Colonic mucosa (tissue), 4 donors: ENCODE data around the gene NUDT17. TPM values are rescaled to one million over a fixed set of nuclear protein-coding genes. Genes with fewer than 3 reads are reported as not detected.

Experiments
- DNase-seq: peaks from one replicate; pipeline ENCODE4 v3.0.0-alpha.2; 2020
- H3K27ac ChIP-seq: fragments of 200-600 bp; one replicate; pipeline ENCODE4 v1.8.0; 2021
- H3K27me3 ChIP-seq: fragments of 200-600 bp; one replicate; pipeline ENCODE4 v1.8.0; 2021
- H3K36me3 ChIP-seq: fragments of 200-600 bp; one replicate; pipeline ENCODE4 v1.8.0; 2021
- H3K4me1 ChIP-seq: fragments of 200-600 bp; one replicate; pipeline ENCODE4 v1.8.0; 2021; ENCODE audit warnings: mild to moderate bottlenecking
- H3K4me3 ChIP-seq: fragments of 200-600 bp; one replicate; pipeline ENCODE4 v1.8.0; 2021
- H3K9ac ChIP-seq, 2 donors: one replicate each; pipeline ENCODE4 v1.7.0; 2013; ENCODE audit warnings: control low read depth in 2 of 2, low read depth in 2 of 2, low read length in 2 of 2
- H3K9me3 ChIP-seq: fragments of 200-600 bp; one replicate; pipeline ENCODE4 v1.8.0; 2021
- intact Hi-C: fragments of 100-400 bp; cut with DNase I; formaldehyde crosslinking; loops from one replicate; pipeline ENCODE4 v1.14.1; 2022
- total RNA-seq, 2 donors: library from RNA; stranded (reverse); fragmentation: NEBNext Ultra II Directional in 1 of 2; extraction: Animal tissue kit (Norgen Biotek cat#: 25700) in 1 of 2; gene quantifications; one replicate each; pipeline ENCODE4 v1.2.1, GENCODE V29; 2021
- TF ChIP-seq, protein P1 (sequence below): fragments of 200-600 bp; IDR thresholded peaks from one replicate; pipeline ENCODE4 v1.8.0; 2022; ENCODE audit warnings: antibody characterized with exemption, mild to moderate bottlenecking
- donor health status: healthy.
- donor health status: DM: no; HTN: no; CAD: no.
- donor health status: DM: no; HTN: no; CAD: no.

Gene NUDT17
- total RNA-seq, 2 donors from 2014 or later, result 0.69 to 0.82 TPM

- Histone ChIP-seq H3K4me3 (no peak overlapping the region), H3K9me3 (no peaks in the 10 kb centered on the region), H3K4me1 (peaks cover 10% of the 10 kb centered on the region), H3K9ac (no peak overlapping the region), H3K36me3 (peaks cover 9% of the 10 kb centered on the region), H3K27ac (no peak overlapping the region), H3K27me3 (no peaks in the 10 kb centered on the region)
- intact Hi-C loops, result loop anchor here (10.0 kb wide), 1 partner anchor 72 kb away; the partner anchor contains the start of genes ITGA10 and PEX11B
- TF ChIP-seq, protein P1, sequence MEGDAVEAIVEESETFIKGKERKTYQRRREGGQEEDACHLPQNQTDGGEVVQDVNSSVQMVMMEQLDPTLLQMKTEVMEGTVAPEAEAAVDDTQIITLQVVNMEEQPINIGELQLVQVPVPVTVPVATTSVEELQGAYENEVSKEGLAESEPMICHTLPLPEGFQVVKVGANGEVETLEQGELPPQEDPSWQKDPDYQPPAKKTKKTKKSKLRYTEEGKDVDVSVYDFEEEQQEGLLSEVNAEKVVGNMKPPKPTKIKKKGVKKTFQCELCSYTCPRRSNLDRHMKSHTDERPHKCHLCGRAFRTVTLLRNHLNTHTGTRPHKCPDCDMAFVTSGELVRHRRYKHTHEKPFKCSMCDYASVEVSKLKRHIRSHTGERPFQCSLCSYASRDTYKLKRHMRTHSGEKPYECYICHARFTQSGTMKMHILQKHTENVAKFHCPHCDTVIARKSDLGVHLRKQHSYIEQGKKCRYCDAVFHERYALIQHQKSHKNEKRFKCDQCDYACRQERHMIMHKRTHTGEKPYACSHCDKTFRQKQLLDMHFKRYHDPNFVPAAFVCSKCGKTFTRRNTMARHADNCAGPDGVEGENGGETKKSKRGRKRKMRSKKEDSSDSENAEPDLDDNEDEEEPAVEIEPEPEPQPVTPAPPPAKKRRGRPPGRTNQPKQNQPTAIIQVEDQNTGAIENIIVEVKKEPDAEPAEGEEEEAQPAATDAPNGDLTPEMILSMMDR, result no peak
- DNase-seq, result no peak
Measured at GRCh38 chr1:145843031-145843430, 2.4 kb upstream of the NUDT17 start.

- TF ChIP-seq, protein P1, result no peak
- Histone ChIP-seq H3K4me3 (peak overlapping the region; percentile 43), H3K9me3 (no peaks in the 10 kb centered on the region), H3K36me3 (peaks cover 3% of the 10 kb centered on the region), H3K9ac (peak overlapping the region; percentile 76 to 84), H3K27ac (no peak overlapping the region), H3K27me3 (no peaks in the 10 kb centered on the region), H3K4me1 (peaks cover 10% of the 10 kb centered on the region)
- intact Hi-C loops, result loop anchor here (5.0 to 10.0 kb wide), 2 partner anchors 70 to 167 kb away; partner anchors contain the start of genes ITGA10 and PEX11B
- DNase-seq, result no peak
Measured at GRCh38 chr1:145845144-145845513, 301 bp upstream of the NUDT17 start.

DNA sequence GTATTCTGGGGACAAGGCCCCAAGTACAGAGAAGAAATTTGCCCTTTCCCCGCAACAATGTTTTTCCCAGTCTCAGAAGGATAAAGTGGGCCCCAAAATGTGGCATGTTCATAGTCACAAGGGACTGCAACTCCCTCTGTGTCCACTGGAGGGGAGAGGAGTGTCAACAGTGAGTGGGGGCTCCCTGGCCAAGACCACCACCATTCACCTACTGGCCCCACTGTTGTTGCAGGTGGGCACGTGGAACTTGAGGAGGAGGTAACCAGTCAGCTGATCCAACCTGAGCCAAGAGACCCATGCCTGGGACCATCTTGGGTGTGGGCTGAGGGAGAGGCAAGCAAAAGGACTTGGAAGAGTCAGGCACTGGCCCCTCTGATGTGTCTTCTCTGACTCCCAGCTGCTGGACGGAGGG is 777 bp downstream of the NUDT17 start:
- H3K27me3 ChIP-seq, result no peaks in the 10 kb centered on the region
- H3K9ac ChIP-seq, result peak overlapping the region; percentile 76 to 84
- DNase-seq, result peak; percentile 23
- peak overlapping the region; percentile 10 for H3K27ac ChIP-seq
- H3K9me3 ChIP-seq, result no peaks in the 10 kb centered on the region
- TF ChIP-seq, protein P1, result peak; percentile 47
- intact Hi-C loops, result loop anchor here (5.0 to 10.0 kb wide), 2 partner anchors 69 to 166 kb away; partner anchors contain the start of genes ITGA10 and PEX11B
- peaks cover 10% of the 10 kb centered on the region for H3K4me1 ChIP-seq
- no peaks in the 10 kb centered on the region for H3K36me3 ChIP-seq
- H3K4me3 ChIP-seq, result peak overlapping the region; percentile 43

- Histone ChIP-seq H3K4me3 (no peak overlapping the region), H3K27ac (no peak overlapping the region), H3K9ac (no peak overlapping the region), H3K27me3 (no peaks in the 10 kb centered on the region), H3K36me3 (no peaks in the 10 kb centered on the region), H3K9me3 (no peaks in the 10 kb centered on the region), H3K4me1 (peaks cover 10% of the 10 kb centered on the region)
- no peak for DNase-seq
- intact Hi-C loops, result loop anchor here (5.0 to 10.0 kb wide), 2 partner anchors 67 to 164 kb away; partner anchors contain the start of genes ITGA10 and PEX11B
- TF ChIP-seq, protein P1, result no peak
Measured at GRCh38 chr1:145847827-145848226, 2.4 kb downstream of the NUDT17 start.

- Histone ChIP-seq H3K4me3 (no peak overlapping the region), H3K36me3 (no peaks in the 10 kb centered on the region), H3K9ac (no peak overlapping the region), H3K27ac (no peak overlapping the region), H3K27me3 (no peaks in the 10 kb centered on the region), H3K9me3 (no peaks in the 10 kb centered on the region), H3K4me1 (peaks cover 10% of the 10 kb centered on the region)
- intact Hi-C loops, result loop anchor here (5.0 to 10.0 kb wide), 2 partner anchors 65 to 163 kb away; partner anchors contain the start of genes ITGA10 and PEX11B
- DNase-seq, result no peak
- TF ChIP-seq, protein P1, result no peak
Measured at GRCh38 chr1:145849356-145850160, 4.1 kb downstream of the NUDT17 start.
